Suprapubic skin (tissue), 4 donors: Measurements from ENCODE around the gene SULT1C3.

Experiments used
- EP300 ChIP-seq: sonication (generic); formaldehyde crosslinking; IDR thresholded peaks from one replicate; pipeline ENCODE4 v1.6.1; 2017; ENCODE audit warnings: antibody characterized with exemption
- POLR2A ChIP-seq, 2 donors: fragments of 450-650 bp; IDR thresholded peaks; one replicate each; pipeline ENCODE4 v1.6.1; 2017; ENCODE audit warnings: antibody characterized with exemption in 2 of 2, mild to moderate bottlenecking in 2 of 2, moderate library complexity in 2 of 2
- POLR2AphosphoS5 ChIP-seq, 3 donors: sonication (generic); formaldehyde crosslinking; IDR thresholded peaks; one replicate each; pipeline ENCODE4 v1.6.1; 2017; ENCODE audit warnings: antibody characterized with exemption in 3 of 3
- TF ChIP-seq, protein P1 (sequence below), 2 donors: fragments of 200-600 bp in 1 of 2; fragments of 450-650 bp in 1 of 2; sonication (generic) in 1 of 2; IDR thresholded peaks; one replicate each; pipeline ENCODE4 v1.5.1; 2016 to 2019; ENCODE audit warnings: antibody characterized with exemption in 2 of 2, mild to moderate bottlenecking in 1 of 2, moderate library complexity in 1 of 2

DNA sequence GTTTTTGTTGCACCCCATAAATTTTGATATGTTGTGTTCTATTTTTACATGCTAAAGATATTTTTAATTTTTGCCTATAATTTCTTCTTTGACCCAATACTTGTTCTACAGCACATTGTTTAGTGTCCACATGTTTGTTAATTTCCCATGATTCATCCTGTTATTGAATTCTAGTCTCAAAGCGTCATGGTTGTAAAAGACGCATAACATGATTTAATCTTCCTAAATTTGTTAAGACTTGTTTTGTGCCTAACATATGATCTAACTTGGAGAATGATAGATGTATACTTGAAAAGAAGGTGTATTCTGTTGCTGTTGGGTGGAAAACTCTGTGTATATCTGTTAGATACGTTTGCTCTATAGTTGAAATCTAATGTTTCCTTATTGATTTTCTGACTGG lies 27.1 kb upstream of the SULT1C3 start:
- TF ChIP-seq, protein P1, sequence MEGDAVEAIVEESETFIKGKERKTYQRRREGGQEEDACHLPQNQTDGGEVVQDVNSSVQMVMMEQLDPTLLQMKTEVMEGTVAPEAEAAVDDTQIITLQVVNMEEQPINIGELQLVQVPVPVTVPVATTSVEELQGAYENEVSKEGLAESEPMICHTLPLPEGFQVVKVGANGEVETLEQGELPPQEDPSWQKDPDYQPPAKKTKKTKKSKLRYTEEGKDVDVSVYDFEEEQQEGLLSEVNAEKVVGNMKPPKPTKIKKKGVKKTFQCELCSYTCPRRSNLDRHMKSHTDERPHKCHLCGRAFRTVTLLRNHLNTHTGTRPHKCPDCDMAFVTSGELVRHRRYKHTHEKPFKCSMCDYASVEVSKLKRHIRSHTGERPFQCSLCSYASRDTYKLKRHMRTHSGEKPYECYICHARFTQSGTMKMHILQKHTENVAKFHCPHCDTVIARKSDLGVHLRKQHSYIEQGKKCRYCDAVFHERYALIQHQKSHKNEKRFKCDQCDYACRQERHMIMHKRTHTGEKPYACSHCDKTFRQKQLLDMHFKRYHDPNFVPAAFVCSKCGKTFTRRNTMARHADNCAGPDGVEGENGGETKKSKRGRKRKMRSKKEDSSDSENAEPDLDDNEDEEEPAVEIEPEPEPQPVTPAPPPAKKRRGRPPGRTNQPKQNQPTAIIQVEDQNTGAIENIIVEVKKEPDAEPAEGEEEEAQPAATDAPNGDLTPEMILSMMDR (IDR thresholded peaks at IDR 0.05), result no peak
- TF ChIP-seq POLR2A (IDR thresholded peaks at IDR 0.05) (no peak), POLR2AphosphoS5 (IDR thresholded peaks at IDR 0.05) (no peak), EP300 (no peak)
